ENCODE results near the gene TBC1D30. TPM values are rescaled to one million over a fixed set of nuclear protein-coding genes. Genes with fewer than 3 reads are reported as not detected.

The TBC1D30 gene
- total RNA-seq, 4 donors from 2014 or later: 2.5 to 11.4 (median 6.6) TPM

DNA sequence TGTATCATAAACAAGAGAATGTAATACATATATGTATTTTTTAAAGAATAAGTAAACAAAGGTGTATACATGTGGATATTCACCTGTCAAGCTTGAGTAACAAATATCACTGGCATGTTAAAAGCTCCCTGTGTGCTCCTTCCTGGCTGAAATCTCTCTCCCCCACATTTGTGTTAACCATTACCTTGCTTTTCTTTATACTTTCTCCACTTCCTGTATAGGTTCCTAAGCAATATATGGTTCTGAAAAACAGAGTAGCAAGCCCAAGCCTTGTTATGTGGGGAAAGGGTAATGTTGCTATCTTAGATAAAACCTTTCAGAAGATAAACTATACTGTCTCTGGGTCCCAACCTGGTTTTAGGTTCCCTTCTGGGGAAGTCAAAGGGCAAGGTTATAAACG, 32.3 kb upstream of the TBC1D30 start:
- Histone ChIP-seq H3K4me1 (peaks cover 0 to 5% (median 0%) of the 10 kb centered on the region in 4 donors), H3K9me3 (no peaks in the 10 kb centered on the region), H3K27ac (no peak overlapping the region), H3K27me3 (no peaks in the 10 kb centered on the region), H3K4me3 (no peak overlapping the region), H3K36me3 (no peaks in the 10 kb centered on the region)
- WGBS, 2 donors: 69 to 75% methylated on average over 1 of the region's 1 CpG
- no peak for DNase-seq (ENCODE audit: low spot score in 2 of 2)
- no peak for TF ChIP-seq EP300 (IDR thresholded peaks at IDR 0.05)
- TF ChIP-seq, protein P1, sequence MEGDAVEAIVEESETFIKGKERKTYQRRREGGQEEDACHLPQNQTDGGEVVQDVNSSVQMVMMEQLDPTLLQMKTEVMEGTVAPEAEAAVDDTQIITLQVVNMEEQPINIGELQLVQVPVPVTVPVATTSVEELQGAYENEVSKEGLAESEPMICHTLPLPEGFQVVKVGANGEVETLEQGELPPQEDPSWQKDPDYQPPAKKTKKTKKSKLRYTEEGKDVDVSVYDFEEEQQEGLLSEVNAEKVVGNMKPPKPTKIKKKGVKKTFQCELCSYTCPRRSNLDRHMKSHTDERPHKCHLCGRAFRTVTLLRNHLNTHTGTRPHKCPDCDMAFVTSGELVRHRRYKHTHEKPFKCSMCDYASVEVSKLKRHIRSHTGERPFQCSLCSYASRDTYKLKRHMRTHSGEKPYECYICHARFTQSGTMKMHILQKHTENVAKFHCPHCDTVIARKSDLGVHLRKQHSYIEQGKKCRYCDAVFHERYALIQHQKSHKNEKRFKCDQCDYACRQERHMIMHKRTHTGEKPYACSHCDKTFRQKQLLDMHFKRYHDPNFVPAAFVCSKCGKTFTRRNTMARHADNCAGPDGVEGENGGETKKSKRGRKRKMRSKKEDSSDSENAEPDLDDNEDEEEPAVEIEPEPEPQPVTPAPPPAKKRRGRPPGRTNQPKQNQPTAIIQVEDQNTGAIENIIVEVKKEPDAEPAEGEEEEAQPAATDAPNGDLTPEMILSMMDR (IDR thresholded peaks at IDR 0.05): no peak
- TF ChIP-seq POLR2A (IDR thresholded peaks at IDR 0.05): no peak

DNA sequence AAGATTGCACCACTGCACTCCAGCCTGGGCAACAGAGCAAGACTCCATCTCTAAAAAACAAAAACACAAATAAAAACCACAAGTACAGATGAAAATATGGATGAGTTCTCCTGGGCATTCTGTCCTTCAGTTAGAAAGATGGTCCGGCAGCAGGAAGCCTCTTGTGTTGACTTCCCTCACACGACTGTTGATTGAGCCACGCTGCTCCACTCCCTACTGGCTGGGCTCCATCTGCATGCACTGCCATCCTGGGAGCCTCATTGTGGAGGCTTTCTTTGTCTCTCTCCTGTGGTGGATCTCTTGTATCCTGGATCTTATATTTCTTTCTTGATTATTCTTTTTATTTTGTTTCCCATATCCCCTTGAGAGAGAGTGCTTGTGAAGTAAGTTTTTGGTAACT, 30.8 kb upstream of the TBC1D30 start:
- DNase-seq (ENCODE audit: low spot score in 2 of 2): no peak
- no peaks in the 10 kb centered on the region for H3K36me3 ChIP-seq
- WGBS, 2 donors: 67 to 75% methylated on average over 3 of the region's 3 CpGs
- TF ChIP-seq POLR2A (IDR thresholded peaks at IDR 0.05) (no peak), EP300 (IDR thresholded peaks at IDR 0.05) (no peak)
- TF ChIP-seq, protein P1 (IDR thresholded peaks at IDR 0.05): no peak
- H3K4me1 ChIP-seq: peaks cover 0 to 5% (median 0%) of the 10 kb centered on the region in 4 donors
- H3K4me3 ChIP-seq: no peak overlapping the region
- no peak overlapping the region for H3K27ac ChIP-seq
- H3K9me3 ChIP-seq: no peaks in the 10 kb centered on the region
- no peaks in the 10 kb centered on the region for H3K27me3 ChIP-seq

DNA sequence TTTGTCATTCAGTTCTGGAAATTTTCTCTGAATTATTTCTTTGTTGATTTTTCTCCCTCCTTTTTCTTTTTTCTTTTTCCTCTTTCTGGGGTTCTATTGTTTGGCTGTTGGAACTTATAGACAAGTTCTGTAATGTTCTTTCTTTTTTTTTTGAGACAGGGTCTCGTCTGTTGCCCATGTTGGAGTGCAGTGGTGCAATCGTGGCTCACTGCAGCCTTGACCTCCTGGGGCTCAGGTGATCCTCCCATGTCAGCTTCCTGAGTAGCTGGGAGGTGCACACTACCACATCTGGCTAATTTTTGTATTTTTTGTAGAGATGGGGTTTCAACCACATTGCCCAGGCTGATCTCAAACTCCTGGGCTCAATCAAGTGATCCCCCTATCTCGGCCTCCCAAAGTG, 30.1 kb upstream of the TBC1D30 start:
- DNase-seq (ENCODE audit: low spot score in 2 of 2): no peak
- WGBS, 2 donors: 50 to 55% methylated on average over 3 of the region's 3 CpGs
- H3K4me1 ChIP-seq: peaks cover 0 to 5% (median 0%) of the 10 kb centered on the region in 4 donors
- no peak overlapping the region for H3K4me3 ChIP-seq
- no peaks in the 10 kb centered on the region for H3K27me3 ChIP-seq
- no peak overlapping the region for H3K27ac ChIP-seq
- no peaks in the 10 kb centered on the region for H3K36me3 ChIP-seq
- H3K9me3 ChIP-seq: no peaks in the 10 kb centered on the region
- TF ChIP-seq, protein P1 (IDR thresholded peaks at IDR 0.05): no peak
- TF ChIP-seq EP300 (IDR thresholded peaks at IDR 0.05) (no peak), POLR2A (IDR thresholded peaks at IDR 0.05) (no peak)

DNA sequence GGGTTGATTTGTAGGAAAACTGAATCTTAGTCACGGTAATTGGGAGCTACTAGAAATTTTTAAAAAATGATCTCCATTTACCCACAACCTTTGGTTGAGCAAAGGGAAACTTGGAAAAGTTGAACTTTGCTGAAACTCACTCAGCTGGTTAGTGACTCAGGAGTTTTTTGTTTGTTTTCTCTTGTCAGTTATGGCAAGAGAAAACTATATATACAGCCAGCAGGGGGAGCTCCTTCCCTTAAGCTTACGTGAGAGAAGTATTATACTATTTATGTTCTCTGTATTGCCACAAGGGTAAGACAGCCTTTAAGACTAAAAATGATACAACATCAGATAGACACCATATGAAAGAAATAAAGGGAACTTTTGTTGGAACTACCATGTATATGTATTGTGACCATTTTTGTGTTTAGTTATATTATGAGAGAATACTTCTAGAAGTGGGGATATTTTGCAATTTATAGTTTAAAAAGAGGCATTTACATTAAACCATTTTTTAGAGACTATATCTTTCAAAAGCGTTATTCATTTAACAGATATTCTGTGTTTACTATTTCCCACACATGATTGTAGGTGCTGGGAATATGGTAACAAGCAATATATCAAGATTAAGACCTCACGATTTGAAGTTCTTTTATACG, 28.1 kb upstream of the TBC1D30 start:
- Histone ChIP-seq H3K36me3 (no peaks in the 10 kb centered on the region), H3K4me3 (no peak overlapping the region), H3K9me3 (no peaks in the 10 kb centered on the region), H3K4me1 (peaks cover 0 to 5% (median 0%) of the 10 kb centered on the region in 4 donors), H3K27ac (no peak overlapping the region), H3K27me3 (no peaks in the 10 kb centered on the region)
- DNase-seq (ENCODE audit: low spot score in 2 of 2): peak in 1 of 2 donors; percentile 81
- 41 to 55% methylated on average over 5 of the region's 5 CpGs for WGBS, 2 donors
- no peak for TF ChIP-seq EP300 (IDR thresholded peaks at IDR 0.05)
- TF ChIP-seq, protein P1 (IDR thresholded peaks at IDR 0.05): peak; percentile 54 to 79 (median 61)

DNA sequence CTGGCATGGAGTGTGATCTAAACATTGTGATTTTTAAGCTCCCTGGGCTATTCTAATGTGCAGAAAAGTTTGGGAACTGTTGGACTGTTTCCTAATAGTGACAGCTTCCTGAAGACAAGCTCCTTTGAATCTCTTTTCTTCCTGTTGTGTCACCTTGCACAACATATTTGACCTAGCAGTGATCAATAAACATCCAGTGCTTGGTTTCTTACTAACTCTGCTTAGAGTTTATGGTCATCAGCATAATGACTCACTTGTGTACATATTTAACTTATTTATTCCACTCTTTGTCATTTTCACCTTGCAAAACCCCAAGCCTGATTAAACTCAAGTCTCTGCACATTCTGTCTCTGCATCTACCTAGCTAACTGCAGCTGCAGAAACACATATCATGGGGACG, 27.3 kb upstream of the TBC1D30 start:
- Histone ChIP-seq H3K27me3 (no peaks in the 10 kb centered on the region), H3K9me3 (no peaks in the 10 kb centered on the region), H3K36me3 (no peaks in the 10 kb centered on the region), H3K27ac (no peak overlapping the region), H3K4me1 (peaks cover 0 to 7% (median 0%) of the 10 kb centered on the region in 4 donors), H3K4me3 (no peak overlapping the region)
- no peak for TF ChIP-seq POLR2A (IDR thresholded peaks at IDR 0.05)
- no peak for TF ChIP-seq EP300 (IDR thresholded peaks at IDR 0.05)
- TF ChIP-seq, protein P1 (IDR thresholded peaks at IDR 0.05): no peak
- DNase-seq (ENCODE audit: low spot score in 2 of 2): no peak
- WGBS, 2 donors: 86 to 100% methylated on average over 1 of the region's 1 CpG

Measured in tibial nerve (tissue), 4 donors.